NCI-H1092 (cell line): Measurements from ENCODE around the gene WIZ.

Source experiments
- DNase-seq: peaks from one replicate; lab custom pipeline; 2025; lab: John Stamatoyannopoulos, UW

The WIZ gene

GRCh38 chr19:15430526-15431120 lies 19.1 kb downstream of the WIZ start:
- no peak for DNase-seq

GRCh38 chr19:15429825-15430467 lies 19.8 kb downstream of the WIZ start:
- DNase-seq = no peak

- DNase-seq = no peak
Observed at GRCh38 chr19:15428956-15429824, 20.6 kb downstream of the WIZ start.

GRCh38 chr19:15427991-15428471 lies 21.7 kb downstream of the WIZ start:
- DNase-seq = no peak

GRCh38 chr19:15427350-15427700 lies 22.4 kb downstream of the WIZ start:
- no peak for DNase-seq

- DNase-seq = no peak
Observed at GRCh38 chr19:15426485-15427349, 23.0 kb downstream of the WIZ start.

GRCh38 chr19:15425321-15425950 lies 24.3 kb downstream of the WIZ start:
- DNase-seq = no peak

- no peak for DNase-seq
Observed at GRCh38 chr19:15424692-15425272, 25.0 kb downstream of the WIZ start.

- no peak for DNase-seq
Observed at GRCh38 chr19:15424121-15424520, 25.6 kb downstream of the WIZ start.

- no peak for DNase-seq
Observed at GRCh38 chr19:15423130-15423529, 26.6 kb downstream of the WIZ start.

- DNase-seq = no peak
Observed at GRCh38 chr19:15422296-15423075, 27.3 kb downstream of the WIZ start.

- peak; percentile 92 for DNase-seq
Observed at GRCh38 chr19:15421721-15422260, 28.0 kb downstream of the WIZ start.

GRCh38 chr19:15421136-15421695 lies 28.5 kb downstream of the WIZ start:
- DNase-seq = no peak

- no peak for DNase-seq
Observed at GRCh38 chr19:15419413-15420025, 30.2 kb downstream of the WIZ start.

GRCh38 chr19:15418579-15419412 lies 31.0 kb downstream of the WIZ start, which contains the start of gene AKAP8L:
Gene AKAP8L, minus strand, starts transcription at chr19:15418988. Its CDS starts 65 bp downstream, at chr19:15418923.
- DNase-seq = peak; percentile 99

GRCh38 chr19:15418231-15418578 lies 31.6 kb downstream of the WIZ start:
- DNase-seq = peak; percentile 54

- no peak for DNase-seq
Observed at GRCh38 chr19:15417699-15418098, 32.1 kb downstream of the WIZ start.

- DNase-seq = no peak
Observed at GRCh38 chr19:15412832-15413231, 36.9 kb downstream of the WIZ start.
